Measurements from ENCODE around the gene PITX2. TPM values are rescaled to one million over a fixed set of nuclear protein-coding genes. Genes with fewer than 3 reads are reported as not detected.

Gene PITX2
- total RNA-seq = not detected in 2 replicates

DNA sequence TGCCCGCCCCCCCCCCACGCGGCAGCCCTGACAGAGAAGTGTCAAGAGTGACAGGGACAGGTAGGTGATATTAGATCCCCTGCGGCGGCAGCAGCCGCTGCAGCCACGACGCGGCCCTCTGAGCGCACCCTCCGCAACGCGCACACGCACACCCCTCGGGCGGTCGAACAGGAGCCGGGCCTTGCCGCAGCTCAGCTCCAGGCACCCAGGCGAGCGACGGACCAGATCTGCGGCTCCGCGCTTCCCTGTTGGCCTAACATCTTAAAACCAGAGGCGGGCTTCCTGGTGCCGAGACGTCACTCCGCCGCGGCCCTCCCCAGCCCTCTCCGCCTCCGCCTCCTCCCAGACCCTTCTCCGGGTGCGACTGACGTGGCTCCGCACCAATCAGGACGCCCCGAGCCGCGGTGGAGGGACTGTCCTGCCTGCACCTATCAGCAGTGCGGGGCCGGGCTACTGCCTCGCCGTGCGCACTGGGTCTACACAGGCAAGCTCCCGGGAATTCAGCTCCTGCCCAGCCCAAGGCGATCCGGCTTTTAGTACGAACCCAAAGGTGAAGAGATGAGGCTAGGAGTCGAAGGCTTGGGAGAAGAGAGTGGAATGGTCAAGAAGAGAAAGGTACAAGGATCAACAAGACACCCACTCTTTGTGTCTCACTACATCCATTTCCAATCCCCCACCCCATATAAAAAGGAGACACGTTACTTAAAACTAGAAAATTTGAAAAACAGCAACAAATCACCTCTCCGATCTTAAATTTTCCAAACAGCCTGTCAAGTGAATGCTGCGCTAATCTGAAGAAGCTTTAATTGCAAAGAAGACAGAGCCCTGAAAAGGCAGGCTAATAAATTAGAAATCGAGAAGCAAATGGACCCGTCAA is at the start of gene PITX2:
TSS of gene PITX2 (minus strand) at position 237 of the 877 bp plus-strand sequence. CDS start 617 bp downstream, outside the sequence.

Other genes with a start within 250 kb of the PITX2 start
- under 0.01 TPM in 1 of 2 replicates, not detected in the other for gene ENPEP, start 146.9 kb downstream of the PITX2 start, total RNA-seq

Measured in endothelial cell of coronary artery (primary cell).